ENCODE results near the gene ZNF275. TPM values are rescaled to one million over a fixed set of nuclear protein-coding genes. Genes with fewer than 3 reads are reported as not detected.

Gene ZNF275
- total and polyA plus RNA-seq, 2 of the 4 experiments (the other 2 are of a cell fraction): 6.6 to 9.7 TPM

DNA sequence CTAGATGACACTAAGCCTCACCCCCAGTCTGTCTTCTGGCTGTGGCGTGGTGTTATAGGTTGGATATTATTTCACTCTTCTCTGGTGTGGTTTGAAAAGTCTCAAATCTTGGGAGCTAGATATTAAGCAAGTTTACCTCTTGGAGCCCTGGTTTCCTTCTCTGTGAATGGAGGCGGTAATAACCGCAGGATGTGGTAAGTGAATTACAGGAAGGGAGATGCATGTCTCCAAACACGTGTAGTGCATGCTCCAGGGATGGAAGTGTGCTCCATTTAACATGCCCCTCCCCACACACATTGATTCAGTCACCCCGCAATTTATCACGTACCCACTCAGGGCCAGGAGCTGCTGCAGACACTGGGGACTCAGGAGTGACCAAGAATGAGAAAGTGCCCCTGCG lies 4.9 kb downstream of the ZNF275 start:
- 86% methylated on average over 1 of the region's 7 CpGs; no CpG with 5 or more reads in 1 of the 2 experiments for WGBS, 2 experiments (ENCODE audit: extremely low coverage in 2 of 2, insufficient read length in 1 of 2)
- H2AK9ac ChIP-seq (replicated peaks; ENCODE audit: low read depth, low read length, poor library complexity): no peak overlapping the region
- H3K79me1 ChIP-seq (ENCODE audit: low read depth in 1 of 2, low read length in 2 of 2): peaks cover 8 to 35% of the 10 kb centered on the region in 2 experiments
- intact Hi-C loops (cut with micrococcal nuclease) (no loop called here), dilution Hi-C loops (cut with HindIII; ENCODE audit: low sequenced_read_pairs, unreplicated experiment) (no loop called here), in situ Hi-C loops (cut with MboI; ENCODE audit: low sequenced_read_pairs) (no loop called here)
- peaks cover 15% of the 10 kb centered on the region for H4K20me1 ChIP-seq (ENCODE audit: insufficient read depth, low read length)
- no TSS peak for BruUV-seq (replicated peaks)
- H3K23ac ChIP-seq (ENCODE audit: low read depth, low read length): no peak overlapping the region
- no peak overlapping the region for H2BK5ac ChIP-seq (ENCODE audit: low read depth, low read length, poor library complexity, severe bottlenecking)
- H3K18ac ChIP-seq (ENCODE audit: low read depth, low read length): no peak overlapping the region
- no peak for DNase-seq
- no peak for ATAC-seq (ENCODE audit: low read depth)
- H3K27ac ChIP-seq (ENCODE audit: insufficient read depth, low read length): no peak overlapping the region
- no peak overlapping the region for H3K9ac ChIP-seq (ENCODE audit: low read depth, low read length)
- H2BK20ac ChIP-seq (ENCODE audit: low read depth, low read length): no peak overlapping the region
- TF ChIP-seq FOS (IDR thresholded peaks at IDR 0.05; ENCODE audit: low read depth, low read length) (no peak), MAZ (IDR thresholded peaks at IDR 0.05; ENCODE audit: borderline replicate concordance, low read depth, low read length) (no peak), RFX5 (IDR thresholded peaks at IDR 0.05; ENCODE audit: low read depth, low read length) (no peak)
- TF ChIP-seq, protein P1, sequence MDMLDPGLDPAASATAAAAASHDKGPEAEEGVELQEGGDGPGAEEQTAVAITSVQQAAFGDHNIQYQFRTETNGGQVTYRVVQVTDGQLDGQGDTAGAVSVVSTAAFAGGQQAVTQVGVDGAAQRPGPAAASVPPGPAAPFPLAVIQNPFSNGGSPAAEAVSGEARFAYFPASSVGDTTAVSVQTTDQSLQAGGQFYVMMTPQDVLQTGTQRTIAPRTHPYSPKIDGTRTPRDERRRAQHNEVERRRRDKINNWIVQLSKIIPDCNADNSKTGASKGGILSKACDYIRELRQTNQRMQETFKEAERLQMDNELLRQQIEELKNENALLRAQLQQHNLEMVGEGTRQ (IDR thresholded peaks at IDR 0.05; ENCODE audit: low read depth, low read length): no peak
- H3K4me3 ChIP-seq (ENCODE audit: insufficient read depth, low read depth, low read length): no peak overlapping the region
- no peak overlapping the region for H4K91ac ChIP-seq (ENCODE audit: insufficient read depth, low read depth, low read length)
- no peaks in the 10 kb centered on the region for H3K27me3 ChIP-seq (ENCODE audit: control insufficient read depth, insufficient read depth, low read length)
- ChIA-PET CTCF (no interaction called here), POLR2A (ENCODE audit: unreplicated experiment) (no interaction called here)
- H3K4me2 ChIP-seq (ENCODE audit: low read depth, low read length): no peak overlapping the region
- H2BK120ac ChIP-seq (ENCODE audit: low read depth, low read length): no peak overlapping the region
- peaks cover 2% of the 10 kb centered on the region; the same call in 1 of the 2 replicates for H3K4me1 ChIP-seq (ENCODE audit: control insufficient read depth, insufficient read depth, low read length)
- no peak overlapping the region for H2BK15ac ChIP-seq (ENCODE audit: low read depth, low read length)
- H3K9me3 ChIP-seq (ENCODE audit: control insufficient read depth, insufficient read depth, low read length): no peaks in the 10 kb centered on the region; the same call in 1 of the 2 replicates
- H2AFZ ChIP-seq (replicated peaks; ENCODE audit: low read length, poor library complexity): no peak overlapping the region
- no peak overlapping the region for H3K56ac ChIP-seq (ENCODE audit: extremely low read depth, insufficient read depth, low read length)
- H2AK5ac ChIP-seq (ENCODE audit: low read depth, low read length): no peak overlapping the region
- no peak overlapping the region for H4K5ac ChIP-seq (ENCODE audit: low read depth, low read length)
- peaks cover 10% of the 10 kb centered on the region; the same call in 1 of the 2 replicates for H3K36me3 ChIP-seq (ENCODE audit: control insufficient read depth, insufficient read depth, low read length)
- H3K4ac ChIP-seq (ENCODE audit: low read depth, low read length): no peak overlapping the region
- no peak overlapping the region for H4K8ac ChIP-seq (ENCODE audit: low read depth in 2 of 2, low read length in 2 of 2)
- H3K9me1 ChIP-seq (ENCODE audit: insufficient read depth, low read length): peaks cover 3% of the 10 kb centered on the region; the same call in 1 of the 2 replicates
- no peak overlapping the region for H3K14ac ChIP-seq (replicated peaks; ENCODE audit: low read depth, low read length)
